Measurements from ENCODE around the gene IQCH. TPM values are rescaled to one million over a fixed set of nuclear protein-coding genes. Genes with fewer than 3 reads are reported as not detected.

Gene IQCH
- total and polyA plus RNA-seq, 2 of the 4 experiments (the other 2 are of a cell fraction) = 0.60 to 2.5 TPM

DNA sequence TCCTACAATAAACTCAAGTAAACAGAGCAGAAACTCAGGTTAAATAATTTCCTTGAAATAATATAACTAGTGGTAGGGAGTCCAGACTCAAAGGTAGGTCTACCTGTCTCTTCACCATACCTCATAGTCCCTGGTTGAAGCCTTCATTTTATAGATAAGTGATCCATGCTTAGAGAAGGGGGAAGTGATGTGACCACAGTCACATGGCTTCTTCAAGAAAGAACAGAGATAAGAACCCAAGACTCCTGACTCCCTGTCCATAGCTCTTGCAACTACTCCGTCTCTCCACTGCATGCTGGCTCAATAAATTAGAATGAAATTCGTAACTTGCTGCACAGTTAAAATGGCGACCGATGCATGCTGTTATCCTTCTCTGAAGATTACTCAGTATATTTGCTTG, 255.3 kb downstream of the IQCH start:
- no peak overlapping the region for H2BK5ac ChIP-seq (ENCODE audit: low read depth, low read length, poor library complexity, severe bottlenecking)
- no peak overlapping the region for H2AFZ ChIP-seq (replicated peaks; ENCODE audit: low read length, poor library complexity)
- no peak overlapping the region for H3K9ac ChIP-seq (ENCODE audit: low read depth, low read length)
- no peak overlapping the region for H3K18ac ChIP-seq (ENCODE audit: low read depth, low read length)
- H3K9me3 ChIP-seq (ENCODE audit: control insufficient read depth, insufficient read depth, low read length) = no peaks in the 10 kb centered on the region
- ATAC-seq (ENCODE audit: low read depth) (no peak), DNase-seq (no peak)
- H3K9me1 ChIP-seq (ENCODE audit: insufficient read depth, low read length) = peaks cover 2% of the 10 kb centered on the region; the same call in 1 of the 2 replicates
- H3K14ac ChIP-seq (replicated peaks; ENCODE audit: low read depth, low read length) = no peak overlapping the region
- no peak overlapping the region; the same call in 1 of the 2 replicates for H2AK5ac ChIP-seq (ENCODE audit: low read depth, low read length)
- H4K91ac ChIP-seq (ENCODE audit: insufficient read depth, low read depth, low read length) = no peak overlapping the region; the same call in 1 of the 2 replicates
- H3K27me3 ChIP-seq (ENCODE audit: control insufficient read depth, insufficient read depth, low read length) = no peaks in the 10 kb centered on the region
- intact Hi-C loops (cut with micrococcal nuclease) (no loop called here), dilution Hi-C loops (cut with HindIII; ENCODE audit: low sequenced_read_pairs, unreplicated experiment) (no loop called here), in situ Hi-C loops (cut with MboI; ENCODE audit: low sequenced_read_pairs) (no loop called here)
- no peak overlapping the region for H2BK15ac ChIP-seq (ENCODE audit: low read depth, low read length)
- POLR2A ChIA-PET (ENCODE audit: unreplicated experiment) = no interaction called here
- H4K20me1 ChIP-seq (ENCODE audit: insufficient read depth, low read length) = no peaks in the 10 kb centered on the region
- CTCF ChIA-PET = no interaction called here
- peaks cover 7% of the 10 kb centered on the region for H3K4me1 ChIP-seq (ENCODE audit: control insufficient read depth, insufficient read depth, low read length)
- no peaks in the 10 kb centered on the region for H3K79me1 ChIP-seq (ENCODE audit: low read depth in 1 of 2, low read length in 2 of 2)
- no peak overlapping the region for H4K5ac ChIP-seq (ENCODE audit: low read depth, low read length)
- no peak overlapping the region; the same call in 1 of the 2 replicates for H2BK20ac ChIP-seq (ENCODE audit: low read depth, low read length)
- no peak overlapping the region for H3K4me2 ChIP-seq (ENCODE audit: low read depth, low read length)
- BruUV-seq (replicated peaks) = no TSS peak
- TF ChIP-seq SMC3 (IDR thresholded peaks at IDR 0.05; ENCODE audit: low read depth, low read length) = no peak
- TF ChIP-seq MXI1 (IDR thresholded peaks at IDR 0.05; ENCODE audit: borderline replicate concordance, low read depth, low read length) = no peak
- no peak for TF ChIP-seq RFX5 (IDR thresholded peaks at IDR 0.05; ENCODE audit: low read depth, low read length)
- no peak for TF ChIP-seq MAZ (IDR thresholded peaks at IDR 0.05; ENCODE audit: borderline replicate concordance, low read depth, low read length)
- no peak for TF ChIP-seq BHLHE40 (IDR thresholded peaks at IDR 0.05; ENCODE audit: low read depth, low read length)
- H4K8ac ChIP-seq (ENCODE audit: low read depth in 2 of 2, low read length in 2 of 2) = no peak overlapping the region
- no peak overlapping the region for H2AK9ac ChIP-seq (replicated peaks; ENCODE audit: low read depth, low read length, poor library complexity)
- H3K27ac ChIP-seq (ENCODE audit: insufficient read depth, low read length) = no peak overlapping the region
- no peak overlapping the region for H2BK120ac ChIP-seq (ENCODE audit: low read depth, low read length)
- no peak overlapping the region for H3K56ac ChIP-seq (ENCODE audit: extremely low read depth, insufficient read depth, low read length)
- H3K23ac ChIP-seq (ENCODE audit: low read depth, low read length) = 0 out of 2 replicates have a peak overlapping the region, but pooled peaks have one; percentile 10
- no CpG with 5 or more reads among the region's 4 CpGs for WGBS, 2 experiments (ENCODE audit: extremely low coverage in 2 of 2, insufficient read length in 1 of 2)
- 0 out of 2 replicates have a peak overlapping the region, but pooled peaks have one; percentile 38 for H3K4ac ChIP-seq (ENCODE audit: low read depth, low read length)
- no peaks in the 10 kb centered on the region for H3K36me3 ChIP-seq (ENCODE audit: control insufficient read depth, insufficient read depth, low read length)
- no peak overlapping the region for H3K4me3 ChIP-seq (ENCODE audit: insufficient read depth, low read depth, low read length)
